Endometrium (tissue), 2 donors: Measurements from ENCODE around the gene ACTC1.

ENCODE experiments used
- FAIRE-seq: peaks from 2 replicates; lab custom pipeline; 2012; peaks lifted over from hg19 to GRCh38; lab: Jason Lieb, UNC
- donor health status: control.
- donor health status: control.

Gene ACTC1

DNA sequence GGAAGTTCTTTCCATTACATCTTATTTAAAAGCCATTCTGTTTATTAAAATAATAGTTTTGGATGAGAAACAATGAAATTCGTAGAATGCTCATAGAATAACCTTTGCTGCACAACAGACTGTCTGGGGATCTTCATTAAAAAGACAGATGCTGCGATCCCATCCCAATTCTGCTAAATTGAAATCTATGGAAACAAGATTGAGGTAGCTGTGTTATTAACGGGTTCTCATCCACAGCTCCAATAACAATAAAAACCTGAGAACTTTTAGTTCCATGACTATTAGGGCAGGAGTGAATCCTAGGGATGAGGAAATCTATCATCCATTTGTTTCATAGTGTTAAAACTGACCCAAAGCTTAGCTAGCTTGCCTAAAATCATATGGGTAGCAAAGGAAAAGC, 38.1 kb downstream of the ACTC1 start:
- FAIRE-seq = no peak

DNA sequence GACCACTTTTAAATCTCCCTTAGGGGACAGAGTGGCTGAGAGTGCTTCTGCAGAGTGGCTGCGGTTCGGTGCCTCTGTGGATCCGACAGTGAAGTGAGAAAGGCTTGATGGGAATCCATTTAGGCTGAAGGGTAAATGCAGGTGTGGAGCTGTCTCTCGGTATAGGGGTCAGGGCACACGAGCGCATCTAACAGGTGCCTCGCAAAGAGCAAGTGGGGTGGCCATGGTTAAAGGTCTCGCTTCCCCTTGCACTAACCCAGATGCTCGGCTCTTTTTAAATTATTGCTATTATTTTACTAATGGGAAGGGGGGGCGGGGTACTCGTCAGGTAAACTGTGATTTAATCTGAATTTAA, 40.0 kb downstream of the ACTC1 start:
- no peak for FAIRE-seq

DNA sequence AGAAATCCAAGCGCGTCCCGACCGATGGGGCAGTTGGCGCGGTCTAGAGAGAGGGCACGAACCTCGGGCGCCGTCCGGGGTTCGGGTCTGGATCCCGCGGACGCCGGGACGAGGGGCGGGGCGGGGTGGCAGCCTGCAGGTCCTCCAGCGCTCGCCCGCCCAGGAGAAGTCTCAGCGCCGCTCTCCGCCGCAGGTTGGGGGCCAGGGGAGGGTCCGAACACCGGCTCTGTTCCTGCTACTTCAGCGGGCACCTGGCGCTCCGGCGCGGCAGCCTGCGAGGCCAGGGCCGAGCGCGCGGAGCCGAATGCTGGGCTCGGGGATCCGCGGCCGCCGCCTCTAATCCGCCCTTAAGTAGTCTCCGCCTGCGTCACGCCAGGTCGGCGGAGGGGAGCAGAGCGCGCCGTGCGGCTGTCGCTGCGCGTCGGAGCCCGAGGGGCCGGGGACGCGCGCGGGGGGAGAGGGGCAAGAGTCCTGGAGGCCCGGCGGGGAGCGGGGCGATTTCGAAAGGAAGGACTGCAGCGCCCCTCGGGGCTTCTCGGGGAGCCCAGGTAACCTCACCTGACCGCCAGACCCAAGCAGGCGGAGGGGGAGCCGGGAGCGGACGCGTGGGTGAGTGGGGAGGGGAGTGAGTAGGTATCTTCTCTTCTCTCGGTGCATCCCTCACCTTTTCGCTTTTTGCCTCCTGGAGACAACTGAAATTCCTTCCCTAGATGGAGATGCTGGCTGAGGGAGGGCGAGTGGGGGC, 40.5 kb downstream of the ACTC1 start, which contains the start of gene GJD2:
TSS of gene GJD2 (minus strand) at position 325 of the 745 bp plus-strand sequence. CDS start 510 bp downstream, outside the sequence.
- FAIRE-seq = no peak

DNA sequence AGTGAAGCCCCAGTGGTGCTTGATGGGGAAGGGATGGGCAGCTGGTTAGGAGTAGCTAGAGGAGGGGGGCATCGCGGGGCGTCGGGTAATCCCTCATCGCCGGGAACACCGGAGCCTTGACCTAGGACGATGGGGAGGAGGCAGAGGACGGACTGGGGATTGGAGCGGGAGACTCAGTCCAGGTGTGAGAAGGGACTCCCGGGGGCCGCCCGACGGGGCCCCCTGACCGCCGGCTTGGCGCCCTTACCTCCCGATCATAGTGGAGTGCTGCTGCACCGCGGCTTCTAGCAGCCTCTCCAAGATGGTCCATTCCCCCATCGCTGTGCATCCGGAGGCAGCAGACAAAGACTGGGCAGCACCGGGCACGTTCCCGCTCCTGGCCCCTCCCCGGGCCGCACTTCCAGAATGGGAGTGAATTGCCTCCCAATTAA, 41.2 kb downstream of the ACTC1 start:
- FAIRE-seq = no peak

DNA sequence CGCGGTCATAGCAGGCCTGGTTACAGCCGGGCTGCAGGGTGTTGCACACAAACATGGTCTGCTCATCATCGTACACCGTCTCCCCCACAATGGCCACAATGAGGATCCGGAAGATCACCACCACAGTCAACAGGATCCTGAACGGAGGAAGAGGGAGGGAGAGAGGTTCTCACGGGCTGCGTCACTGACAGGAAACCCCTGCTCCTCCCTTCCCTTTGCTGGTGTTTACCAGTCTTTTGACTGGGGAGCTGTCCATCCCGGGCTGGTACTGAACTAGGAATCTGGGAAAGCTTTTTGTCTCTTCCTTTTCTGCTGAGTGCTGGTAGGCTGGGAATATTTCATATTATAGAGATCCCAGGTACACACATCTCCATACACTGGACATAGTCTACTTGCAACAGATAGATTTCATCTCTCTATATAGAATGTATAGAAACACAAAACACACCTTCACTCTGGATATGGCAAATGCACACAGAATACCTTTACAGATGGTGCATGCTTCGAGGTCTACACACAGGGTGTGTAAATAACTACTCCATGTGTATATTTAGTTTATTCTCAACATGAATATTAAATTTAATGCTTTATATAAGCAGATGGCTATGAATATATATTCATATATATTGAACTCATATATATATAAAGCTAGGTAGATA, 42.0 kb downstream of the ACTC1 start:
- no peak for FAIRE-seq

DNA sequence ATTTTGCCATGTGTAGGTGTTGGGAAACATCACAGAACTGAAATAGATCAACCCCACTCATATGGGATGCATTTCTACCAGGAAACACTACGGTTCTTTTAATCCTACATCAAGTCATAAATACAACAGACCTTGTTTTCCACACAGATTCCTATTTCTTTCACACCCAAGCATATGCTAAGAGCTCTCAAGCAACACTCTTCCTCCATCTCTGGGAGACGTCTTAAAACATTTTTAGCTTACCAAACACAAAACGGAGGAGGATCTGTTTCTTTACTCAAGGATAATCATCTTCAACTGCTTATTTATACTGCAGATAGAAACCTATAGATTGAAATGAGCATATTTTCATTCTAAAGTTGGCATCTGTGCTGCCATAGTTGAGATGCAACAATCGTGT, 45.7 kb downstream of the ACTC1 start:
- FAIRE-seq = no peak
